HepG2 (cell line): ENCODE measurements around the gene STAP2. TPM values are rescaled to one million over a fixed set of nuclear protein-coding genes. Genes with fewer than 3 reads are reported as not detected.

ENCODE experiments used
- CHD4 ChIP-seq: fragments of 200-600 bp; sonication (generic); IDR thresholded peaks from 2 replicates; pipeline ENCODE4 v1.7.0; 2017; ENCODE audit warnings: mild to moderate bottlenecking, low read length, borderline replicate concordance
- CREB1 ChIP-seq, 2 experiments: fragments of 450-650 bp in 1 of 2; IDR thresholded peaks; 2 replicates each; pipeline ENCODE4 v1.6.1; 2016 to 2017; ENCODE audit warnings: control low read depth in 1 of 2, mild to moderate bottlenecking in 1 of 2, missing compliant biosample characterization in 1 of 2, missing genetic modification characterization in 1 of 2
- ETV5 ChIP-seq: IDR thresholded peaks from 2 replicates; pipeline ENCODE4 v1.6.1; 2018; ENCODE audit warnings: missing biosample characterization, missing genetic modification reagents, inconsistent platforms, borderline replicate concordance
- MBD4 ChIP-seq: IDR thresholded peaks from 2 replicates; pipeline ENCODE4 v1.6.1; 2012; ENCODE audit warnings: low read length, inconsistent platforms, borderline replicate concordance
- MED13 ChIP-seq: sonication (generic); formaldehyde crosslinking; IDR thresholded peaks from 2 replicates; pipeline ENCODE4 v1.5.0; 2020; ENCODE audit warnings: missing genetic modification reagents
- MYPOP ChIP-seq: sonication (generic); formaldehyde crosslinking; IDR thresholded peaks from 2 replicates; pipeline ENCODE4 v1.8.1; 2023; ENCODE audit warnings: mild to moderate bottlenecking, moderate library complexity, missing genetic modification reagents
- NBN ChIP-seq: fragments of 450-650 bp; conservative IDR thresholded peaks from 2 replicates; pipeline ENCODE4 v1.6.1; 2017
- NFIB ChIP-seq: sonication (generic); formaldehyde crosslinking; IDR thresholded peaks from 2 replicates; pipeline ENCODE4 v1.9.0; 2021; ENCODE audit warnings: missing genetic modification reagents, mild to moderate bottlenecking, borderline replicate concordance
- NR2F1 ChIP-seq, 2 experiments: fragments of 450-650 bp in 1 of 2; formaldehyde crosslinking in 1 of 2; IDR thresholded peaks; 2 replicates each; pipeline versions ENCODE4 v1.5.0 to v1.6.1; 2016 to 2020; ENCODE audit warnings: mild to moderate bottlenecking in 1 of 2, missing compliant biosample characterization in 1 of 2, missing genetic modification reagents in 1 of 2, moderate library complexity in 1 of 2
- SALL1 ChIP-seq: sonication (generic); formaldehyde crosslinking; IDR thresholded peaks from 2 replicates; pipeline ENCODE4 v1.8.0; 2022; ENCODE audit warnings: mild to moderate bottlenecking, missing genetic modification reagents
- SAP130 ChIP-seq: IDR thresholded peaks from 2 replicates; pipeline ENCODE4 v1.6.1; 2016; ENCODE audit warnings: low read depth
- SNAPC4 ChIP-seq: sonication (generic); formaldehyde crosslinking; IDR thresholded peaks from 2 replicates; pipeline ENCODE4 v1.4.0; 2020; ENCODE audit warnings: mild to moderate bottlenecking, missing genetic modification reagents
- ZC3H4 ChIP-seq: sonication (generic); formaldehyde crosslinking; IDR thresholded peaks from 2 replicates; pipeline ENCODE4 v1.4.0; 2020; ENCODE audit warnings: missing genetic modification reagents, borderline replicate concordance
- ZFAT ChIP-seq: sonication (generic); formaldehyde crosslinking; conservative IDR thresholded peaks from 2 replicates; pipeline ENCODE4 v1.8.1; 2023; ENCODE audit warnings: missing genetic modification reagents, inconsistent platforms
- ZFP36L1 ChIP-seq: sonication (generic); formaldehyde crosslinking; IDR thresholded peaks from 2 replicates; pipeline ENCODE4 v1.8.0; 2022; ENCODE audit warnings: mild to moderate bottlenecking, missing genetic modification reagents, moderate library complexity
- ZNF207 ChIP-seq: fragments of 450-650 bp; IDR thresholded peaks from 2 replicates; pipeline ENCODE4 v1.6.1; 2016; ENCODE audit warnings: antibody characterized with exemption, borderline replicate concordance
- ZNF496 ChIP-seq: sonication (generic); formaldehyde crosslinking; IDR thresholded peaks from 2 replicates; pipeline ENCODE4 v1.8.1; 2023; ENCODE audit warnings: mild to moderate bottlenecking, moderate library complexity, missing genetic modification reagents; ENCODE audit not compliant: insufficient replicate concordance
- ZNF550 ChIP-seq: sonication (generic); formaldehyde crosslinking; IDR thresholded peaks from 2 replicates; pipeline ENCODE4 v1.4.0; 2020; ENCODE audit warnings: mild to moderate bottlenecking, missing genetic modification reagents, borderline replicate concordance
- ZNF552 ChIP-seq: sonication (generic); formaldehyde crosslinking; IDR thresholded peaks from 2 replicates; pipeline ENCODE4 v1.9.0; 2022; ENCODE audit warnings: missing genetic modification reagents, mild to moderate bottlenecking, borderline replicate concordance
- ZNF672 ChIP-seq: sonication (generic); formaldehyde crosslinking; IDR thresholded peaks from 2 replicates; pipeline ENCODE4 v1.8.1; 2022; ENCODE audit warnings: missing genetic modification reagents
- ZNF746 ChIP-seq: sonication (generic); formaldehyde crosslinking; IDR thresholded peaks from 2 replicates; pipeline ENCODE4 v1.8.0; 2022; ENCODE audit warnings: mild to moderate bottlenecking, missing genetic modification reagents
- ZNF772 ChIP-seq: sonication (generic); formaldehyde crosslinking; IDR thresholded peaks from 2 replicates; pipeline ENCODE4 v1.5.0; 2020; ENCODE audit warnings: mild to moderate bottlenecking, missing genetic modification reagents
- ZSCAN22 ChIP-seq: sonication (generic); formaldehyde crosslinking; IDR thresholded peaks from 2 replicates; pipeline ENCODE4 v1.4.0; 2020; ENCODE audit warnings: mild to moderate bottlenecking, missing genetic modification reagents
- polyA plus RNA-seq, 8 experiments: library from polyadenylated mRNA; depleted of rRNA in 3 of 8; stranded (reverse) in 7 of 8; unstranded in 1 of 8; fragments of >200 nt; fragmentation: Illumina TruSeq in 4 of 8; extraction: Trizol in 4 of 8; gene quantifications; 2 replicates each; pipeline versions ENCODE4 v1.2.1 to v1.2.3, GENCODE V29; 2011 to 2016; ENCODE audit warnings: low read depth in 4 of 8, missing spikeins in 1 of 8, mixed read lengths in 1 of 8; ENCODE audit not compliant: insufficient read depth in 1 of 8
- total RNA-seq, 5 experiments: library from RNA; depleted of rRNA; stranded (reverse); fragments of >200 nt; fragmentation: Illumina TruSeq; extraction: Trizol; gene quantifications; 2 replicates each; pipeline ENCODE4 v1.2.3, GENCODE V29; 2016; ENCODE audit warnings: low read depth in 1 of 5
- TF ChIP-seq, protein P1 (sequence below): sonication (generic); formaldehyde crosslinking; IDR thresholded peaks from 2 replicates; pipeline ENCODE4 v1.8.0; 2022; ENCODE audit warnings: missing genetic modification reagents, mild to moderate bottlenecking, borderline replicate concordance

STAP2 gene
- total and polyA plus RNA-seq, 2 of the 13 experiments (the other 11 are each of a cell fraction or from before 2014, with no cell fraction given), result 39.0 to 43.7 TPM

- no peak for TF ChIP-seq SNAPC4 (CRISPR knock-in tag)
- TF ChIP-seq CHD4, result peak; percentile 51; the same call in 1 of the 2 replicates
- no peak for TF ChIP-seq MBD4
- TF ChIP-seq ZC3H4 (CRISPR knock-in tag), result peak; percentile 48; the same call in 1 of the 2 replicates
- TF ChIP-seq ZNF496 (CRISPR knock-in tag), result no peak
- TF ChIP-seq, protein P1, sequence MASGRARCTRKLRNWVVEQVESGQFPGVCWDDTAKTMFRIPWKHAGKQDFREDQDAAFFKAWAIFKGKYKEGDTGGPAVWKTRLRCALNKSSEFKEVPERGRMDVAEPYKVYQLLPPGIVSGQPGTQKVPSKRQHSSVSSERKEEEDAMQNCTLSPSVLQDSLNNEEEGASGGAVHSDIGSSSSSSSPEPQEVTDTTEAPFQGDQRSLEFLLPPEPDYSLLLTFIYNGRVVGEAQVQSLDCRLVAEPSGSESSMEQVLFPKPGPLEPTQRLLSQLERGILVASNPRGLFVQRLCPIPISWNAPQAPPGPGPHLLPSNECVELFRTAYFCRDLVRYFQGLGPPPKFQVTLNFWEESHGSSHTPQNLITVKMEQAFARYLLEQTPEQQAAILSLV, result peak; percentile 66; the same call in 1 of the 2 replicates
- no peak for TF ChIP-seq NFIB (CRISPR knock-in tag)
- peak; percentile 59 to 77; a peak in 3 of 4 replicates for TF ChIP-seq NR2F1 (CRISPR knock-in tag; IDR thresholded peaks at IDR 0.05)
- TF ChIP-seq SAP130 (CRISPR knock-in tag), result peak; percentile 96
- no peak for TF ChIP-seq CREB1 (IDR thresholded peaks at IDR 0.05)
- TF ChIP-seq CREB1 (CRISPR knock-in tag; IDR thresholded peaks at IDR 0.05), result no peak
- TF ChIP-seq ZFAT (CRISPR knock-in tag), result no peak
- no peak for TF ChIP-seq ZNF552 (CRISPR knock-in tag)
- peak; percentile 92 for TF ChIP-seq SALL1 (CRISPR knock-in tag)
- peak; percentile 82; the same call in 1 of the 2 replicates for TF ChIP-seq ZNF746
- peak; percentile 76 for TF ChIP-seq ZNF772 (CRISPR knock-in tag)
- TF ChIP-seq ZFP36L1, result peak; percentile 81; the same call in 1 of the 2 replicates
- no peak for TF ChIP-seq ZNF550
- no peak for TF ChIP-seq ZNF672
- 0 out of 2 replicates have a peak, but pooled peaks have one; percentile 54 for TF ChIP-seq MED13 (CRISPR knock-in tag)
- TF ChIP-seq ZNF207, result no peak
- TF ChIP-seq NBN, result no peak
- no peak for TF ChIP-seq ZSCAN22 (CRISPR knock-in tag)
- TF ChIP-seq ETV5, result peak; percentile 73; the same call in 1 of the 2 replicates
- TF ChIP-seq MYPOP, result 0 out of 2 replicates have a peak, but pooled peaks have one; percentile 32
Observed at GRCh38 chr19:4374498-4375163, 36.0 kb upstream of the STAP2 start (continued).
